HG03575 (cell line): ENCODE measurements around the gene OR51S1.
"Not testable (repeated sequence)": the region's sequence is repeated elsewhere in the genome, so short reads cannot be mapped to it uniquely, and the experiment has no call there.

ENCODE experiments used
- ATAC-seq: cut with Tn5 transposase; IDR thresholded peaks from one replicate; pipeline ENCODE4 v1.9.1; 2021; ENCODE audit not compliant: unreplicated experiment, insufficient number of reproducible peaks, low FRiP score; ENCODE audit errors: extremely low read depth

The OR51S1 gene

DNA sequence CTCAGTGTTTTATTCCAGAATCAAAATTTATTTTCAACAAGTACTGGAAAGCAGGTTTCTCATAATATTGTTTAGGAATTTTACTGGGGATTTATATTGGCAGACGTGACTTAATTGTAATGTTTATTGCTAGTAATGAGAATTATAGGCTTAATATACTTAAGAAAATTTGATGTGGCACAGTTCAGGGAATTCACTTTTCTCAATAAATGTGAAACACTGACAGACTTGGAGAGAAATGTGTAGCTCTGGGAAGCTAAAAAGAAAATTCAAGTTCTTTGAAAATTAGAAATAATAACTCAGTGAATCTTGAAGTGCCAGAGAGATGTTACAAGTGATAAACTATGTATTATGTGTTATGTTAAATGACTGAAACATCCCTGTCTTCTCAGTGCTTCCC is 28.0 kb downstream of the OR51S1 start, which contains the start of gene OR51F2:
Gene OR51F2 (plus strand): TSS at position 301 of the 400 bp plus-strand sequence. CDS start 101 bp downstream, outside the sequence.
- ATAC-seq: no peak

DNA sequence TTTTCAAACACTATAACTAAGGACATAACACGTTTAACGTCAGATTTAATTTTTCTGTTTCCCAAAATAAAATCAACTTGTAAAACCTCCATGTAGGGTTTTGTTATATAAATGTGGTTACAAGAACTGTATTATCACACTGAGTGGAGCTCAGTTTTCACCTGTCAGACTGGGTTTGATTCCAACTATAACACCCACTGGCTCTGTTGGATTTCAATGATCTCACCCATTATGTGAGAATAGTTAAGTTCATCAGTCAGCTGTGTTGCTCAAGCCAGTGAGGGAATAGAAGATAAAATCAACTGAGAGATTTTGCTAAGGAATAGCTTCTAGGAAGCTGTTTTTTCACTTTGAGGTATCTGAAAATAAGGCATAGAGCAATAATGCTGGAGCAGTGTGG is 39.8 kb downstream of the OR51S1 start:
- ATAC-seq: no peak

DNA sequence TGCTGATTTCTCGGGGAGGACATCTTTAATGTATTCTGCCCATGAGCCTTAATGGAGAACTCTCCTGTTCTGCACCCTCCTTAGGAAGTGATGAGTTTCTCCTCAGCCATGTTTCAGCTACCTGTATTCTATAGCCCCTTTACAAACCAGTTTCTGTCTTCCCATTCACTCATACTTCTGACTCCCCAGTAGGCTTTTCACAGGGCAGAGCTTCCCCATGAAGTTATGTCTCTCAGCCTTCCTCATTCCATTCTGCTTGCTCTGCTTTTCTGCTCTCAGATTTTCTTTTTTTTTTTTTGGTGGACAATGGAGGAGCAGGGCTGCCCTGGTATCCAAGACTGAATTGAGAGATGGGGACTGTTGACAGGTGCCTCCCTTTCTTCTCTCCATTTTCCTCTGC is 40.5 kb downstream of the OR51S1 start:
- ATAC-seq: no peak

DNA sequence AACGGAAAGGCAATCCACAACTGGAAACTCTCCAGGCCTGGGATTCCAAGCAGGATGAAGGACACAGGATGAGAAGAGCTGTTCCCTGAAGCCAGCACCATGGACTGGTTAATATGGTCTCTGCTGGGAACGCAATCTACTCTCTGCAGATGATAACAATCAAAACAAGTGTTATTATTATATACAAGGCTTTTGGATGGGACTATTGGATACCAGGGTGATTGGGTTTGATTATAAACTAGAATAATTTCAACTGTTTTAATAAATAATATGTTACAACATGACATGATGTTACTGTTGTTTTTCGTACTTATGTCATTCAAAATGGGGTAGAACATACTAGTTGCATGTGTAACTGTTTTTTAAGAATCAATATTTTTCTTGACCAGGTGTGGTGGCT is 44.7 kb downstream of the OR51S1 start, which contains the start of gene OR52R1:
Gene OR52R1 (minus strand): TSS at position 101 of the 400 bp plus-strand sequence. CDS start 0 bp downstream, at position 101.
- no peak for ATAC-seq

DNA sequence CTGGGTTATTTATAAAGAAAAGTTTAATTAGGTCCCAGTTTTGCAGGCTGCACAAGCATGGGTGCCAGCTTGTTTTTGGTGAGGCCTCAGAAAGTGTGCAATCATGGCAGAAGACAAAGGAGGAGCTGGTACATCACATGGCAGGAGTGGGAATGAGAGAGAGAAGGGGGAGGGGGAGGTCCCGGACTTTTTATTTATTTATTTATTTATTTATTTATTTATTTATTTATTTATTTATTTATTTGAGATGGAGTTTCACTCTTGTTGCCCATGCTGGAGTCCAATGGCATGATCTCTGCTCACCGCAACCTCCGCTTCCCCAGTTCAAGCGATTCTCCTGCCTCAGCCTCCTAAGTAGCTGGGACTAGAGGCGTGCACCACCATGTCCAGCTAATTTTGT is 47.7 kb downstream of the OR51S1 start:
- not testable (repeated sequence) for ATAC-seq

DNA sequence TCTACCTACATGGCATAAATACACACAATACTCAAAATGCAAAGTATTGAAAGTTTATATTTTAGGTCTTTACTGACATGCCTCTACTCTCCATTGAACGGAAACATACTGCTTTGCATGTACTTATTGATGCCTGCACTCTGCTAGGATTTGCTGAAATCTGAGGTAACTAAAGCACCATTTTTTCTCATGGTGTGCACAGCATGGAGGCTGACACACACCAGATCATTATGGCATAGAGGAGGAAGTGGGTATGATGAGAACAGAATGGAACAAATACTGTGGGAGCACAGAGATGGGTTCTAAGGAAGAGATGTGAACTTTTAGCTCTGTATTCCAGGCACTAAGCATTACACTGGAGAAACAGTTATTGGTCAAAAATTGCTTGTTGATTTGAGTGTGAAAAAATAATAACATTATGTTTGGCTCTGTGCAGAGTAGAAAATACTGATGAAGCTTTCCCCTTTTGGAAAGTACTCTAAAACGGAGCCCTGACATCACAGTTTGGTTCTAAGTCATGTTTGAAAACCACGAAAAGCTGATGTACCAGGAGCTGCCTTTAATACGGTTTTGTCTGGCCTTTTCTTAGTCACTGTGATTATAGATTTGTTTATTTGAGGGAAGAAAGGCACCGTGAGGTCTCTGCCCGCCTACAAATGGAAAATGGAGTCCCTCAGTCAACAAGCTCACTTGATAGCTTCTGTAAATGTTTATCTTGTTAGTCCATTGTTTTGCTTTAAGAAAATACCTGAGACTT is 50.4 kb downstream of the OR51S1 start:
- no peak for ATAC-seq
